GM19351 (cell line): ENCODE measurements around the gene THAP12.

ENCODE experiments used
- ATAC-seq: cut with Tn5 transposase; IDR thresholded peaks from one replicate; pipeline ENCODE4 v1.9.1; 2021; ENCODE audit warnings: mild to moderate bottlenecking, moderate library complexity; ENCODE audit not compliant: unreplicated experiment

The THAP12 gene

DNA sequence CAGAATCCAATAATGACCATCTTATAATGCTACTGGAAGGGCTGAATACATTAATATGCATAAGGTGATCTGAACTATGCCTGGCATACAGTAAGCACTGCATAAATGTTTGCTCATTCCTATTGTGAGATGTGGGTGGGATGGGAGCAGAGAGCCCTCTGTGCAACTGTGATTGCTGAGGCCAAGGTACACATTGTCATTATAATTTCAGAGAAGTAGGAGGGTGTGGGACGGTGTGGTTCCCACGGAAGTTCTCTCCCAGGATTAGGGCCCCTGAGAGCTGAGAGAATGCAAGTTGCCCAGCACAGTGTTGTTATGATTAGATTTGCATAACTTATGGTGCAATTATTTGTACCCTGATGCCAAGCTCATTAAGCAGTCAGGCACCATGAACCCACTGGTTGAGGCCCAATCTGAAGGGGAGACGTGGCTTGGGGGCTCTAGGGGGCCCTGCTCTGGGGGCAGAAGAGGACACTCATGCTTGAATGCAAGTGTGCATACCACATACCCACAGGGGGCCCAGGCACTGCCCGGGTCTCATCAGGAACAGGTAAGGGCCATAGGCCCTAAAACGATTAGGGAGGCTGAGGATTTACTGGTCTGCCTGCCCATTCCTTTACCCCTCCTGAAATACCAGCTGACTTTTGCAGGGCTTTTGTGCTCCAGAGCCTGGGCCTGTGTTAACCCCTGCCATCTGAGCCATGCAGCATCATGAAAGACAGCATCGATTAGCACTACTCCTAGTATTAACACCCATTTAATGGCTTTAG lies 72.8 kb downstream of the THAP12 start:
- no peak for ATAC-seq

GRCh38 chr11:76307396-76307795 lies 73.5 kb downstream of the THAP12 start:
- ATAC-seq: no peak

DNA sequence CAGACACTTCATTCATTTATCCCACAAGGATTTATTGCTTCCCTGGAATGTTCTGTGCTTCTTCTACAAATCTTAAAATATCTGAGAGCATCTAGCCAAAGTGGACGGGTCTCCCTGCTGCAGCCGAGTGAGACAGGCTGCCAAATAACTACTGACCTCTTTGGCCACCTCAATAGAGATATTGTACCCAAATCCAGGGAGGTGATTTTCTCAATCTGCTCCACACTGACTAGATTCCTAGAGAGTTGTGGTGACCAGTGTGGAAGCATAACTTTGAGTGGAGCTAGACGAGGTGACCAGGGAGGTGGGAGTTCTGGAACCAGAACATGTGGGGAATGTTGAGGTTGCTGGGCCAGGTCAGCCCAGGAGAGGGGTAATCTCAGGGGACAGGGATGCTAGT lies 77.5 kb downstream of the THAP12 start:
- no peak for ATAC-seq

- no peak for ATAC-seq
These were observed 77.9 kb downstream of the THAP12 start for GRCh38 chr11:76302996-76303395.
